Panc1 (cell line): ENCODE data around the gene SYTL5.

Experiments used
- POLR2AphosphoS5 ChIP-seq: IDR thresholded peaks from 2 replicates; pipeline ENCODE4 v1.6.1; 2012; ENCODE audit warnings: mild to moderate bottlenecking, low read depth, low read length, moderate library complexity
- TF ChIP-seq, protein P1 (sequence below): fragments of 450-650 bp; IDR thresholded peaks from 2 replicates; pipeline ENCODE4 v1.5.1; 2017; ENCODE audit warnings: mild to moderate bottlenecking

DNA sequence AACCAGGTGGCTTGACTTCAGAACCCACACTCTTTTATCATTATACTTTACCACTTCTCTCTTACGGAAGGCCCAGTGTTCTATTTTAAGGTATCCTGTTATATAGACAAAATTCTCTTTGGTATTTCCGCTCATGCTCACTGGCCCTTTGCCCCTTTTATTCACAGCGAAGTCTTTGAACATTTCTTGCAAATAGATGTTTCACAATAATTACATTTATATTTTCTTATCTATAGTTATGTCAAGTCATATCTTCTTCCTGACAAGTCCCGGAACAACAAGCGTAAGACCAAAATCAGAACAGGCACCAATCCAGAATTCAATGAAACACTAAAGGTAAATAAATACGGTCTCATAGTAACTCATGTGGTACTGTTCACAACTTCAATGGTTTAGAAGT is 102.0 kb downstream of the SYTL5 start:
- TF ChIP-seq, protein P1, sequence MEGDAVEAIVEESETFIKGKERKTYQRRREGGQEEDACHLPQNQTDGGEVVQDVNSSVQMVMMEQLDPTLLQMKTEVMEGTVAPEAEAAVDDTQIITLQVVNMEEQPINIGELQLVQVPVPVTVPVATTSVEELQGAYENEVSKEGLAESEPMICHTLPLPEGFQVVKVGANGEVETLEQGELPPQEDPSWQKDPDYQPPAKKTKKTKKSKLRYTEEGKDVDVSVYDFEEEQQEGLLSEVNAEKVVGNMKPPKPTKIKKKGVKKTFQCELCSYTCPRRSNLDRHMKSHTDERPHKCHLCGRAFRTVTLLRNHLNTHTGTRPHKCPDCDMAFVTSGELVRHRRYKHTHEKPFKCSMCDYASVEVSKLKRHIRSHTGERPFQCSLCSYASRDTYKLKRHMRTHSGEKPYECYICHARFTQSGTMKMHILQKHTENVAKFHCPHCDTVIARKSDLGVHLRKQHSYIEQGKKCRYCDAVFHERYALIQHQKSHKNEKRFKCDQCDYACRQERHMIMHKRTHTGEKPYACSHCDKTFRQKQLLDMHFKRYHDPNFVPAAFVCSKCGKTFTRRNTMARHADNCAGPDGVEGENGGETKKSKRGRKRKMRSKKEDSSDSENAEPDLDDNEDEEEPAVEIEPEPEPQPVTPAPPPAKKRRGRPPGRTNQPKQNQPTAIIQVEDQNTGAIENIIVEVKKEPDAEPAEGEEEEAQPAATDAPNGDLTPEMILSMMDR = no peak
- no peak for TF ChIP-seq POLR2AphosphoS5
